Measurements from ENCODE around the gene NSD2. TPM values are rescaled to one million over a fixed set of nuclear protein-coding genes. Genes with fewer than 3 reads are reported as not detected.
"Not testable (repeated sequence)": the region's sequence is repeated elsewhere in the genome, so short reads cannot be mapped to it uniquely, and the experiment has no call there.

Gene NSD2
- total RNA-seq = 42.7 TPM

DNA sequence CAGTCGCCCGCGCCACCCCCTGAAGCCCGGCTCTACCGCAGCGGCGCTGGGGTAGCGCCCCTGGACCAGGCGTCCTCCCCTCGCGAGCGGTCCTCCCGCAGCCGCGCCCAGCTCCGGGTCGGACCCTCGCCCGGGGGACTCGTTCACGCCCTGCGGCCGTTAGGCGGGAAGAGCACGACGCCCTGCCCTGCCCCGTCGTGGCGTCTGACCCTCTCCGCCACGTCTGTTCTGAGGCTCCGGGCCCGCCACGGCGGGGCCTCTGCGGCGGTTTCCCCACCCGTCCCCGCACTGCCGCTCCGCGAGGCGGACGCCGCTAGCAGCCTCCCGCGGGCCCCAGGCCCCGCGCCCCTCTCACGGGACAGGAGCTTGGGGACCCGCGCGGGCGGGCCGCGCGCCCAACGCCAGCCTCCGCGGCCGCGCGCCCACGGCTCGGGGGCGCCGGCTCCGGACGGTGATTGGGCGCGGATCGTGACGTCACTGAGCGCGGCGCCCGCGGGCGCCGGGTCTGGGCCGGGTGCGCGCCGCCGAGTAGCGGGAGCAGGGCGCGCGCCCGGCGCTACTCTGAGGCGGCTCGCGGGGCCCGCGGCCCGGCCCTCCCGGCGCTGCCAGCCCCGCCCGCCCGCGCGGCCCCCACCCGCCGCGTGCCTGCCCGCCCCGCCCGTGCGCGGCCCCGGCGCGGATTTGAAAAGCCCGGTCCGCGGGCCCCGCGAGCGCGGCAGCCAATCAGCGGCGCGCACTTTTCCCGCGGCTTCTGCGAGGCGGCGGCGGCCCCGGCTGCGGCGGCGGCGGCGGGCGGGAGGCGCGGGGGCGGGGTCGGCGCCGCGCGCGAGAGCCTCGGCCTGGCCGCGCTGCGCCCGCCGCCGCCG, at the start of gene NSD2:
Gene NSD2 (plus strand): TSS at position 816 of the 866 bp plus-strand sequence. CDS start 29,262 bp downstream, outside the sequence.
- peak; percentile 86 for ATAC-seq

DNA sequence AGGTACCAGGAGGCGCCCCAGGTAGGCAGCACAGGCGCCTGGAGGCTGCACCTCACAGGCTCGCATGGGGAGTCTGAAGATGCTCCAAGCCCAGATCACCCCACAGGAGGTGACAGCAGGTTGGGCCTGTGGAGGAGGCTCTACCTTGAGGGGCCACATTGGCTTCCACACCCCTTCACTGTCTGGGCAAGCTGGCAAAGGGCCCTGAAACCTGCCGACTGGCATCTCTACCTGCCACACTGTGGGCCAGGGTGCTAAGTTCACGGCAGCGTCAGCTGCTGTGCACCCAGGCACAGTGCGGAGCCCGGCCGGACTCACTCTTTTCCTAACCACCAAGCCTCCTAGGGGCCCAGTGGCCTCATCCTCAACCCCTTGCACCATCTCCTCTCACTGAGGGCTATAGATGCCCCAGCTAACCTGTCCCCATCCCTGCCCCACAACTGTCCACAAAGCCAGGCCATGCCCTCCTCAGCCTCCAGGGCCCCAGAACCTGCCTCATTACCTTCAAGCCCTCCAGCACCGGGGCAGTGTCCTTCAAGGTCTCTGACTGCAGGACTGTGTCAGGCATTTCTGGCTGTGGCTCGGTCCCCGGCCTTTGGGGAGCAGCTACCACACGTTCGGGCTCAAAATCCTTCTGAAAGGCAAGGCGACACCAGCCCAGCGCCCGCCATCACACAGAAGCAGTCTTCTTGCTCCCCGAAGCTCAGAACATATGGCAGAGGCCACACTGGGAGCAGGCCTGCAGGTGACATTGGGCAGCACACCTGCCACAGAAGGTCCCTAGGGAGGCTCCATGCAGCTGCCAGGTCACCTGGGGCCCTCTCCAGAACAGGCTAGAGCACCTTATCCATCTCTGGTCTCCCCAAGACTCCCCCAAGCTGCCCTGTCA, 49.3 kb upstream of the NSD2 start:
- no peak for ATAC-seq

DNA sequence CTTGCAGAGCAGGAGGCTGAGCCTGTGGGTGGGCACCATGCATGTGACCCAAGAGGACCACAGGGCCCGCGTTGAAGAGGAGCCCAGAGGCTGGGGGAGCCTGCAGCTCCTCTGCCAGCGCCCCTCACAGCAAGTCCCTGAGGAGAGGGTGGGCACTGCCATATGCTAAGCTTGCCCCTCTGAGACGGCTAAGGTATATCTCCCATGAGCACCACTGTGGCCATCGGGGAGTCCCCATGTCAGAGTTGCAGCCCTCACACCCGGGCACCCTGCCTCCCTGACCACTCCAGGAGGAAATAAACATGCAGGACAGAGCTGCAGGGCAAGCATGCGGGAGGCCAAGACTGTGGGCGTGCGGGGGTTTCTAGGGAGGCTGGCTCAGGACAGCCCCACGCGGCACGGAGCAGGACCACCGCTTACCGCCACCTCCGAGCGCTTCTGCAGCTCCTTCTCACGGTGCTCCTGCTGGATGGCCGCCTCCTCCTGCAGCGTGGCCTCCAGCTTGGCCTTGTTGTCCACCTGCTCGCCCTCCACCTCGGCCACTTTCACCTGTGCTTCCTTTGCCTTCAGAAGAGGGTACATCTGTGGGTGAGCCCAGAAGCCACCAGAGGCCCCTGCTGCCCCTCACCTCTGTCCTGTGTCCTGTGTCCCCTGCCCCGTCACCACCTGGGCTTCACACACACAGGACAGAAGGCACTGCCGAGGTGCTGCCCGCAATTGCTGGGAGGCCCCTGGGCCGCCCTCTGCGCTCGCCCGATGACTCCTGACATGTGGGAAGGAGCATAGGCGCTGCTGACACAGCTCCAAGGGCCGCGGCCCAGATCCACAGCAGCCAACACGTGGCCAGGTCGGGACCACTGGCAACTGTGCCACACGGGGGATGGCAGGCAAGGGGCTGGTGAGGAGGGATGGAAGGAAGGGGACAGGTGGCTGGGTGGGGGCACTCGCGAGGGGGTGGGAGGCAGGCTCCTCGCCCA, 48.3 kb upstream of the NSD2 start:
- ATAC-seq = peak; percentile 21

DNA sequence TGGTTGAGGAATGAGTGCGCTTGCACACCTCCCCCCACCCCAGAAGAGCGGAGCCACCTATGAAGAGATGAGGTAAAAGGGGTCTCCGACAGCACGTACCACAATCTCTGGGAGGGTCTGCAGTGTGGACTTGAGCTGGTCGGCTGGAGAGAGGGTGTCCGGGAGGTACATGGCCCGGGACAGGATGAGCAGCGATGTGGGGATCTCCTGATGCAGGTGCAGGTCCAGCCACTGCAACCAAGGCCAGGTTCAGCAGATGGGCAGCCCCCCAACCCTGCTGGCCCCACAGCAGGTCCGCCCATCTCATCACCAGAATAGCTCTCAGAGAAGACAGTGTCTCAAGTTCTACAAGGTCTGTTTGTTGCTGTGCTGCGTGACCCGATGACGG, 47.7 kb upstream of the NSD2 start:
- no peak for ATAC-seq

DNA sequence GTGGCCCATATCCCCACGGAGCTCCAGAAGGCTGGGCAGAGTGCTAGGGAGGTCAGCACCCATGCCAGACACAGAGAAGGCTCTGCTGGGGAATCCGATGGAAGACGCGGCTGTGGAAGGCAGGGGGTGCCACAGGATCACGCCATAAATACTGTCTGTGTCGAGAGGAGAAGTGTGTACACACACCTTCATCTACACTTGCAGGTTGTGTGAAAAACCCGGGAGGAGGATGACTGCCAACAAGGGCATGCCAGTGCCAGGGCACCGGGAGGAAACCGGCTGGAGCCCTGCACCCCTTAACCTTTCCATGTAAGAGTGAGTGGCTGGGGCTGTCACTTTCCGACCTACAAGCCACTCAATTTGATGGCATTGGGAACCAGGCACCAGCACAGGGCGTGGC, 46.4 kb upstream of the NSD2 start:
- no peak for ATAC-seq

DNA sequence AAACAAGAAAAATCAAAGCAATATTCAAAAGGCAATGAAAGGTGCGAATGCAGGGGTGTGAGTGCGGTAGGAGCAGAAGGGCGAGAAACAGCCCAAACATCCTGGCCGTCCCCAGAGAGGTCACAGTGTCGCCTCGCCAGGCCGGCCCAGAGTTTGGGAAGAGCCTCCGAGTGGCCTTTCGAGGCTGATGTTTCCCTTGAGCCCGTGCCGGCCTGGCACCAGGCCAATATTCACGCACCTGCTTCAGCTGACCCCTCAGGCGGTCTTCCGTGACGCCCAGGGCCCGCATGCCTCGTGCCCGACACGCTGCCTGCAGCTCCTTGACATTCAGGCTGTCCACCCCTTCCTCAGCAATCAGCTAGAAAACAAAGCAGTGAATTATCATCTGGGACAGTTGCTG, 45.9 kb upstream of the NSD2 start:
- no peak for ATAC-seq

DNA sequence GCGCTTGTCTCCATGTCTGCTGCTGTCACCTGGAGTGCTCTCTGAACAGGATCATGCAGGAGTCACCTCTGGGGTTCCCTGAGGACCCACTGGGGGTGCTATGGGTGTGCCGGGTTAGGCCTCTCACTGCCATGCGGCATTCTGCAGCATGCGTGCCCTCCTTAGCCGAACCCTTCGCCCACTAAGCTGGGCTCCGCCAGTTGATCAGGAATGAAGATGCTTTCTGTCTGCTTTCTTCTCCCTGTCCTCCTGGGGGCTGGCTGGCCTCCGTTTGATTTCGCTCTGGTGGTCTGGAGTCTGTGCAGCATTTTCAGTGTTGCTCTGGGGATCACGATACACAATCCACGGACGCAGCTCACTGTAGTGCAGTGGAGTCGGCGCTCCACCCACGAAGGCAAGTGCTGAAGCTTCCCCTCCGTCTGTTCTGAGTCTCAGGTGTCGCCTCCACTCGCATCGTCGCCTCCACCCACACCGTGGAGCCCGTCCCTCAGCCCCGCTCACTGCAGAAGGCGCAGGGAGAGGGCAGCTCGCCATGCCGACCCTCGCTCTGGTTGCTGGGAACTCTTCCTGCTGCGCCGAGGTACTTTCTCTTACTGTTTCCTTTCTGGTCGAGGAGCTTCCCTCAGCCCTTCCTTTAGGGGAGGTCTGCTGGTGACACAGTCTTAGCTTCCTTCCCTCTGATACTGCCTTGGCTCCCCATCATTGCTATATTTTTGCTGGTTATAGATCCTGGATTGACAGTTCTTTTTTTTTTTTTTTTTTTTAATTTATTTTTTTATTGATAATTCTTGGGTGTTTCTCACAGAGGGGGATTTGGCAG, 44.5 kb upstream of the NSD2 start:
- ATAC-seq = no peak

DNA sequence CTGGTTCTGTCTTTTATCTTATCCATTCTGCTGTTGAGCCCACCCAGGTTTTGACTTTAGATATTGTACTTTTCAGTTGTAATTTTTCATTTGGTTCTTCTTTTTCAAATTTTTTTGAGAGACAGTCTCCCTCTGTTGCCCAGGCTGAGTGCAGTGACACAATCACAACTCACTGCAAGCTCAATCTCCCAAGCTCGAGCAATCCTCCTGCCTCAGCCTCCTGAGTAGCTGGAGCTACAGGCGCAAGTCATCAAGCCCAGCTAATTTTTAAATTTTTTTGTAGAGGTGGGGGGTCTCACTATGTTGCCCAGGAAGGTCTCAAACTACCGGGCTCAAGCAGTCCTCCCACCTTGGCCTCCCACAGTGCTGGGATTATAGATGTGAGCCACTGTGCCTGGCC, 41.0 kb upstream of the NSD2 start:
- no peak for ATAC-seq

DNA sequence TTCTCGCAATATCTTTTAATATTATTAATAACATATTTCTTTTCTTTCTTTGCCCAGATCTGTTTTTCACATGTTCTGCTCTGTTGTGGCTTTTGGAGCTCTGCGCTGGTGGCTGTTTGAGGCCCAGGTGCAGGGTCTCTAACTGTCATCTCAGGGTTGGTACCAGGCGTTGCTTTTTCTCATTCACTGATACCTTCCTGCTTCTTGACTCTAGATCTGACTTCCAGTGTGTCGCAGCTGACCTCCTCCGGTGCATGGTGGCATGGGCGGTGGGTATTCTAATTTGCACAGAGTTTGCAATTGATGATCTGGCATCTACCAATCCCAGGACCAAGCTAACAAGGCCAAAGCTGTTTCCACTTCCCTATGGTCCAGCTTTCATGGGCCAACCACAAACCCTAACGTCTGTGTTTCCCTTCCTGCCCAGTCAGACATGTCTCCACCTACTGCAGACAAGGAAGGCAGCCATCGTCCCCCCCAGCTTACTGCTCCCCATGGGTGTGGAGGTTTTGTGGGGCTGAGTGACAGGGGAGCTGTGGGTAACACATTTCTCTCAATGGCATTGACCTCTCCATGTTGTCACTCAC, 40.5 kb upstream of the NSD2 start:
- ATAC-seq = no peak

DNA sequence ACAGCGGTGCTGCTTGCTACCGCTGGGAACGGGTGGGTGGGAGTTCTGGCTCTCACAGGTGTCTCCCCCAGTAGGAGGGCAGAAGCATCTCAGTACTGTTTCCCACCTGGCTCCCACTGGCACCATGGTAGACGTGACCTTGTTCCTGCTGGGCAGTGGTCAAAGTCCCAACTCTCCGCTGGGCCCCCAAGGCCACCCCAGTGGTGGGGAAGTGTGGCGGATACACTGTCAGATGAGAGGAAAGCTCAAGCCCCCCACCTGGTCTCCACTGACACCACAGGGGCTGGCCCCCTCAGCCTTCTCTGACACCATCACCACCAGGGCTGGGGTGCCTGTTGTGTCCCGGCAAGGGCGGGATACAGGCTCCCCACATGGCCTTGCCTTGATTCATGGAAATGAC, 39.9 kb upstream of the NSD2 start:
- no peak for ATAC-seq

DNA sequence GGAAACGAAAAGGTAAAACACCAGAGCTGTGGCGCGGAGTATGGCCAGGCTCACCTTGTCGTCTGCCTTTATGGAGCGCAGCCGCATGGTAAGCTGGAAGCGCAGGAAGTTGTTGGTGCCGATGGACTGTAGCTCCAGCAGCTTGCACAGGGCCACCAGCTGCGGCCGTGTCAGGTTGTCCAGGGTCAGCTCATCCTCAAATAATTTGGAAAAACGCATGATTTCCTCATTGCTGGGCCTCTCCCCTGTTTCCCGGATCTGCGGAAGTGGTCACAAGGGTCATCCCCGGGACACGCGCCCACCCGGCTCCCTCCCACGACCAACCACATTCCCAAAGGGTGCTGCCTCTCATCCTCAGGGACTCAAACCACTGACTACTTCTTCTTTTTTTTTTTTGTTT, 38.5 kb upstream of the NSD2 start:
- no peak for ATAC-seq

DNA sequence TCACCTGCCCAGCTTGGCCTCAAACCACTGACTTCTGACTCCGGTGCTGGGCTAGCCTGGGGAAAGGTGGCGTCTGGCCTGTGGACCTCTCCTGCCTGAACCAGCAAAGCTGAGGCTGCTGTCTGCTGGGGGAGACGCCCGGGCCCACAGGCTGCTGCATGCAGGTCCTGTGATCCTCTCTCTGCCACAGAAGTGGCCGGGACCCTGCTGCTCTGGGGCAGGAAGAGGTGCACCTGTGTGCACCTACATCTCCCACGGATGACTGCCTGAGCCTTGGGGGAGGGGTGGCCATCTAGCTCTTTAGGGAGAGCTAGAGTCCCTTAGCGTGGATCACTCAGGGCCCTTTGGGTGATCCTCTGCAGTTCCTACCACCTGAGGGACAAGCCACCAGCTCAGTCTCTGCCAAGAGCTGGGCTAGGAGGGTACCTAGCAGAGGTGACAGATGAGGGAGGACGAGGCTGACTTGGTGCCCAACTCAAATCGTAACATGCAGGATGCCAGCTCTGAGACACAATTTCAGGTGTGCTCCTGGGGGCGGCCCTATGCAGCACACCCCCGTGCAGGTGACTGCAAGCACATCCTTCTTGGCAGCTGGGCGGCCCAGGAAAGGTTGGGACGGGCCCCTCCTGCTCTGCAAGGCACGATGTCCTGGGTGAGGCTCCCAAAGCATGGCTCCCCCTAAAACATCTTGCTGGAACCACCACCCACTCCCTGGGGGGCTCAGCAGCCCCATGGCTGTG, 37.7 kb upstream of the NSD2 start:
- ATAC-seq = peak; percentile 8

DNA sequence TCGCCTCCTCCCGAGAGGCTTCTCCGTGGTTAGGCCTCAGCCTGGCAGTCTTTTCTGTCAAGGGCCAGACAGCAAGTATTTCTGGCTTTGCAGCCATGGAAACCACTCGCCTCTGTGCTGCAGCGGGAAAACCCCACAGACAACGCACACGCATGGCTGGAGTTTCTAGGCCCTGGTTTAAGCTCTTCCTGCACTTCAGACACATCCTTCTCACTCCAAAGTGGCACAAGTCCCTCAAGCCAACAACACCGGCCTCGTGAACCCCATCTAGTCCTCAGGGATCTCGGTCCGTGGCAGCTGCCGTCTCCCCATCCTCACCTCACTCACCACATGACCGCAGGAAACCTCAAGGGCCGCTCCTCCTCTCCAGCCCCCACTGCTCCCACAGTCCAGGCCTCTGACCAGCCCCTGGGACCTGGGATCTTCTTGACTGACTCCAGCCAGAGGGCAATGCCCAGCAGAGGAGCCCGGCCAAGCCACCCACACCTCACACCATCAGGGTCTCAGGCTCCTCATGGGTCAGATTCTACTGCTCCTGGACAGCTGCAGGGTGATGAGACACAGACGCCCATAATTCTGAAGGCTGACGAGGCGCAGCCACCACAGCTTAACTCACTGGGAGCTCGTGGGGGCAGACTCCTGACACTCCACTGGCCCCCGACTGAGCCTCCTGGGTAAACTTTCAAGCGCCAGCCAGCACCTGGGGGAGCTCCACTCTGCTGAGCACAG, 37.0 kb upstream of the NSD2 start:
- peak; percentile 12 for ATAC-seq

DNA sequence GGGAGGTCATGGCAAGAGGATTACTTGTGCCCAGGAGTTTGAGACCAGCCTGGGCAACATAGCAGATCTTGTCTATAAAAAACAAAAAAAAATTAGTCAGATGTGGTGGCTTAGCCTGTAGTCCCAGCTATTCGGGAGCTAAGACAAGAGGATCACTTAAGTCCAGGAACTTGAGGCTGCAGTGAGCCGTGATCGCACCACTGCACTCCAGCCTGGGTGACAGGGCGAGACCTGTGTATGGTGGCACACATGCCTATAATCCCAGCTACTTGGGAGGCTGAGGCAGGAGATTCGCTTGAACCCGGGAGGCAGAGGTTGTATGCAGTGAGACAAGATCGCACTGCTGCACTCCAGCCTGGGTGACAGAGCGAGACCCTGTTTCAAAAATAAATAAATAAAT, 35.4 kb upstream of the NSD2 start:
- ATAC-seq = not testable (repeated sequence)

DNA sequence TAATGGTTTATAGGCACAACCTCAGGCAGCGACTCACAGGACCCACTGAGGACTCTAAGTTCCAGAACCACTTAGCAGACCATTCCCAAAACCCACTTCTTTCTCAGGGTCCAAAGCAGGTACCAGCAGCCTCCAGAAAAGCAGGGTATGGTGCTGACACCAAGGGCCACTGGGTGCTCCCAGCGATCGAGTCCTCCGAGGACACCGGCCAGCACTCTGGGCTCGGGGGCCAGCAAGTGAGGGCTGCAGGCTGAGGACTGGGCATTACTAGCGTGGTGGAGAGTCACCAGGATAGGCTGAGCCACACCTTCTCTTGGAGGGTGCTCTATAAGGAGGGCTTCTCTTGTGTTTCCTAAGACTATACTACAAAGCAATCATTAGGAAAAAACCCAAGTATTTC, 34.5 kb upstream of the NSD2 start:
- no peak for ATAC-seq

DNA sequence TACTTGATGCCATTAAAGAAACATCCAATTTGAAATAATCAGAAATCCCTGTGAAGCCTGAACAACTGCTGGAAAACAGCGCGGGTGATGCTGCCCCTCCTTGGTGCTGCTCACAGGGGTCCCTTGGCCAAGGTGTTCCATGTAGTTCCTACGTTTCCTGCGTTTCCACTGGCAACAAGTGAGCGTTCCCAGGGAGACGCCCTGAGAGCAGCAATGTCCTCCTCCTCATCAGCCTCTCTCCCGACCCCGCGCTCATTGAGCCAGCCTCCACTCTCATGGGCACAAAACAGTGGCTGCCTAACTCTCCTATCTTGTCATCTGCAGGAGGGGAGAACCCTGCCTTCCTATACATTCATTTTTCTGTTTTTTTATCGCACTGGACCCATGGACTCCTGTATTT, 34.1 kb upstream of the NSD2 start:
- no peak for ATAC-seq

DNA sequence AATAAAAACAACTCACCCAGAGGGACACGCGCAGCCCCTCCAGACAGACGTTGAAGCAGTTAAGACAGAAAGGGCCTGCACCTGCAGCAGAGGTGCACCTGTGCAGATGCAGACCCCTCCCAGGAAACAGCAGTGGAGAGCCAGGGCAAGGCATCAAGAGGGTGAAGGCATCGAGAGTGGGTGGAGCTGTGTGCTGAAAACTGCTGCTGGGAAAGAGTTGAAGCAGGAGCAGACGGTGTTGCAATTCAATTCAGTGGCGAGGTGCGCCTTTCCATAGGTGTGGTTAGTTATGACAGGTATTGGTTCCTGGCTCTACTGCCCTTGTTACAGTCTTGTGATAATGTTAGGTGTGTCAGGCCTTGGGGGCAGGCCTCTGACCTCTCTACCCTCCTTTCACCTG, 31.9 kb upstream of the NSD2 start:
- ATAC-seq = peak; percentile 92

DNA sequence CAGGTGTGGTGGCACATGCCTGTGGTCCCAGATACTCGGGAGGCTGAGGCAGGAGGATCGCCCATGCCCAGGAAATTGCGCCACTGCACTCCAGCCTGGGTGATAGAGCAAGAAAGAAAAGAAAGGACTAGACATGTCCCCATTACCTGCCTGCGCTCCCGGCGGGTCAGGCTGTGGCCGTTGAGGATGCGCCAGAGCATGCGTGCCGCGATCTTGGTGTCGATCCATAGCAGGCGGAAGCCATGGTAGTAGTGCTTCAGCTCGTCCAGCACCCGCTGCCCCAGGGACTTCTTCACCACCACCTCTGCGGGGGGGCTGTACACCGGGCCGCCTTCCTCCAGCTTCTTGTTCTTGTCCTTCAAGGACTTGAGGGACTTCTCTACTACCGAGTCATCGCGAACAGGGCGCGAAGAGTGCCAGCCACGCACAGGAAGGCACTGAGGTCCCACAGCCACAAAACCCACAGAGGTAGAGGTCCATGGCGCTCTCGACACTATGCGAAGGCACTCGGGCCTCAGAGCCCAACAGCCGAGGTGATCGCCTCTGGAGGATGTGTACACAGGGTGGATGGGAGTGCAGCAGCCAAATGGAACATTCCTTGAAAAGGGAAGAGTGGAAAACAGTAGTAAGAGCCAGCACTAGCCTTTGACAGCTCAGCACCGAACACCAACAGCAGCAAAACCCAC, 29.8 kb upstream of the NSD2 start:
- ATAC-seq = no peak

DNA sequence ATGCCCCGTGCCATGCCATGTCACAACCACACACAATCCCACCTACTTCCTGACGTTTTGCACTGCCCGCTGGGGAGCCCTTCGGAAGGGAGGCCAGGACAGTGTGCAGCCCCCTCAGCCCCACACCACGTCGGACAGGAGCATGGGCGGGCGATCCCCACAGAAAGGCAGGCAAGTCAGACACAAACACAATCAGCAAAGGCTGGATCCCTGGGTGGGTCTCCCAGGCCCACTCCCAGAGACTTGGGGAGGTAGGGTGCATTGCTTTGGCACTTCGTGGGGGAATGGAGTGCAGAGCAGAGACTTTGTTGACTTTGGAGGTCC, 29.3 kb upstream of the NSD2 start:
- no peak for ATAC-seq
